Measurements from ENCODE around the gene NOM1. TPM values are rescaled to one million over a fixed set of nuclear protein-coding genes. Genes with fewer than 3 reads are reported as not detected.
"Not testable (repeated sequence)": the region's sequence is repeated elsewhere in the genome, so short reads cannot be mapped to it uniquely, and the experiment has no call there.

Gene NOM1
- polyA plus RNA-seq, 2 of the 4 experiments (the other 2 are of a cell fraction): 15.5 to 17.7 TPM

DNA sequence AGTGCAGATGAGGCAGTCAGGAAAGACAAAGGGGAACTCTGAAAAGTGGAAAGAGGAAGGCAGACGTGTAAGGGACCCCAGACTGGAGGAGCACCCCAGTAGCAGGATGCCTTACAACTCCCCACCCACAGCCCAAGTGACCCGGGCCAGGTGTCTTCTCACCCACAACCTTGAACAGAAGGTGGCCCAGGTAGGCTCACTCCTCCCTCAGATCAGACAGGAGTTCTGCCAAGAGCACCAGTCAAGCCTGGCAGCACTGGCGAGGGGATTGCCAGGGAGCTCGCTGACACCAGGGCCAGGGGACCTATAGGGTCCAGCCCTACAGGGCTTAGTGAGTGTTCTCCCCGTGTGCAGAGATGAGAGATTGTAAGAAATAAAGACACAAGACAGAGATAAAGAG is 29.4 kb upstream of the NOM1 start:
- ChIA-PET POLR2A (no interaction called here), CTCF (interaction anchor here (0.6 kb wide), 1 partner anchor 273 kb away, joined by 3 read pairs; no protein-coding TSS in a partner anchor)
- Histone ChIP-seq H3K4me3 (no peak overlapping the region), H3K4me2 (no peak overlapping the region), H3K4me1 (no peaks in the 10 kb centered on the region), H3K9me3 (no peaks in the 10 kb centered on the region), H3K27ac (no peak overlapping the region)
- ATAC-seq (no peak), FAIRE-seq (no peak), DNase-seq (ENCODE audit: low read depth in 1 of 2, low spot score in 1 of 2) (no peak)
- no peak for TF ChIP-seq ELK1 (IDR thresholded peaks at IDR 0.05; ENCODE audit: low read depth, low read length)
- no peak for TF ChIP-seq CBX8 (IDR thresholded peaks at IDR 0.05)
- TF ChIP-seq RCOR1 (IDR thresholded peaks at IDR 0.05; ENCODE audit: low read depth, low read length): no peak
- no peak for TF ChIP-seq MAFK (IDR thresholded peaks at IDR 0.05; ENCODE audit: partially characterized antibody)
- no peak for TF ChIP-seq EHMT2 (IDR thresholded peaks at IDR 0.05; ENCODE audit: low read depth)
- TF ChIP-seq JUNB (IDR thresholded peaks at IDR 0.05): no peak
- TF ChIP-seq POLR2AphosphoS2 (conservative IDR thresholded peaks at IDR 0.05; ENCODE audit: low read length): no peak
- TF ChIP-seq CHD2 (IDR thresholded peaks at IDR 0.05; ENCODE audit: low read length, partially characterized antibody): no peak
- no peak for TF ChIP-seq FOXS1 (CRISPR knock-in tag; IDR thresholded peaks at IDR 0.05)
- TF ChIP-seq TFCP2L1 (CRISPR knock-in tag; IDR thresholded peaks at IDR 0.05): no peak
- TF ChIP-seq EP300 (IDR thresholded peaks at IDR 0.05): no peak
- 40% methylated on average over 5 of the region's 5 CpGs for WGBS (ENCODE audit: missing lambda C conversion rate)

DNA sequence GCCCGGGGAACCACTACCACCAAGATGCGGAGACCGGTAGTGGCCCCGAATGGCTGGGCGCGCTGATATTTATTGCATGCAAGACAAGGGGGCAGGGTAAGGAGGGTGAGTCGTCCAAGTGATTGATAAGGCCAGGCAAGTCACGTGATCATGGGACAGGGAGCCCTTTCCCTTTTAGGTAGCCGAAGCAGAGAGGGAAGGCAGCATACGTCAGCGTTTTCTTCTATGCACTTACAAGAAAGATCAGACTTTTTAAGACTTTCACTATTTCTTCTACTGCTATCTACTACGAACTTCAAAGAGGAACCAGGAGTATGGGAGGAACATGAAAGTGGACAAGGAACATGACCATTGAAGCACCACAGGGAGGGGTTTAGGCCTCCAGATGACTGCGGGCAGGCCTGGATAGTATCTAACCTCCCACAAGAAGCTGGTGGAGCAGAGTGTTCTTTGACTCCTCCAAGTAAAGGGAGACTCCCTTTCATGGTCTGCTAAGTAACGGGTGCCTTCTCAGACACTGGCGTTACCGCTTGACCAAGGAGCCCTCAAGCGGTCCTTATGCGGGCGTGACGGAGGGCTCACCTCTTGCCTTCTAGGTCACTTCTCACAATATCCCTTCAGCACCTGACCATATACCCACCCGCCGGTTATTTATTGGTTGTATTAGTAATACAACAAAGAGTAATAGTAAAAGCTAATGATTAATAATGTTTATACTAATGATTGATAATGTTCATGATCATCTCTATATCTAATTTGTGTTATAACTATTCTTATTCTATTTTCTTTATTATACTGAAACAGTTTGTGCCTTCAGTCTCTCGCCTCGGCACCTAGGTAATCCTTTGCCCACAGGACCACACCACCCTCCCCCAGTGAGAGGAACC is 28.8 kb upstream of the NOM1 start:
- POLR2A ChIA-PET; H3K27ac ChIP-seq; H3K4me2 ChIP-seq; H3K4me3 ChIP-seq; FAIRE-seq; DNase-seq (ENCODE audit: low read depth in 1 of 2, low spot score in 1 of 2); ATAC-seq; H3K4me1 ChIP-seq; H3K9me3 ChIP-seq: not testable (repeated sequence)
- CTCF ChIA-PET: interaction anchor here (0.6 kb wide), 1 partner anchor 273 kb away, joined by 3 read pairs; no protein-coding TSS in a partner anchor
- 83% methylated on average over 24 of the region's 24 CpGs for WGBS (ENCODE audit: missing lambda C conversion rate)

DNA sequence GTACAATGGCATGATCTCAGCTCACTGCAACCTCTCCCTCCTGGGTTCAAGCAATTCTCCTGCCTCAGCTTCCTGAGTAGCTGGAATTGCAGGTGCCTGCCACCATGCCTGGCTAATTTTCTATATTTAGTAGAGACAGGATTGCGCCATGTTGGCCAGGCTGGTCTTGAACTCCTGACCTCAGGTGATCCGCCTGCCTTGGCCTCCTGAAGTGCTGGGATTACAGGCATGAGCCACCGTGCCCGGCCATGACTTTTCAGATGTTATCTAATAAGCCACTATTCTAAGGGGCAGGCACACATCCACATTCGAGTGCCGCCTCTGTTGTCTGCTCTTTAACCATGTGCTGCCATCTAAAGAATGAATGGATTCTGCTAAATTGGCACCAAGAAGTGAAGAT is 27.2 kb upstream of the NOM1 start:
- FAIRE-seq; H3K4me2 ChIP-seq; H3K4me3 ChIP-seq; POLR2A ChIA-PET; H3K9me3 ChIP-seq; DNase-seq (ENCODE audit: low read depth in 1 of 2, low spot score in 1 of 2); H3K4me1 ChIP-seq; H3K27ac ChIP-seq; ATAC-seq; CTCF ChIA-PET: not testable (repeated sequence)
- WGBS (ENCODE audit: missing lambda C conversion rate): 61% methylated on average over 6 of the region's 6 CpGs

DNA sequence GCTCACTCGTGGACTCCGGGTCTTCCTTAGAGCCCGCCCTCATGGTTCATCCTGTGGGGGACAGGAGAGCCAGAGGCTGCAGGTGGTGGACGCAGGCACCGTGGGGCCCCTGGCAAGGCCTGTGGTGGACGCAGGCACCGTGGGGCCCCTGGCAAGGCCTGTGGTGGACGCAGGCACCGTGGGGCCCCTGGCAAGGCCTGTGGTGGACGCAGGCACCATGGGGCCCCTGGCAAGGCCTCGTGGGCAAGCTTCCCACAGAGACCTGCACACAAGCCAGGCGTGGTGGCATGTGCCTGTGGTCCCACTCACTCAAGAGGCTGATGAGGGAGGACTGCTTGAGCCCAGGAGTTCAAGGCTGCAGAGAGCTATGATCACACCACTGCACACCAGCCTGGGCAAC is 23.7 kb upstream of the NOM1 start:
- H3K4me3 ChIP-seq; DNase-seq (ENCODE audit: low read depth in 1 of 2, low spot score in 1 of 2); H3K4me1 ChIP-seq; H3K9me3 ChIP-seq; H3K4me2 ChIP-seq; ATAC-seq; FAIRE-seq; CTCF ChIA-PET; POLR2A ChIA-PET; H3K27ac ChIP-seq: not testable (repeated sequence)
- WGBS (ENCODE audit: missing lambda C conversion rate): 68% methylated on average over 12 of the region's 12 CpGs

- Histone ChIP-seq H3K4me2 (no peak overlapping the region), H3K4me1 (peaks cover 7% of the 10 kb centered on the region), H3K9me3 (no peaks in the 10 kb centered on the region), H3K27ac (no peak overlapping the region), H3K4me3 (no peak overlapping the region)
- DNase-seq (ENCODE audit: low read depth in 1 of 2, low spot score in 1 of 2) (no peak), ATAC-seq (no peak), FAIRE-seq (no peak)
- ChIA-PET CTCF (interaction anchor here (0.6 to 0.7 kb wide), 2 partner anchors 17 to 1249 kb away, joined by 4 to 6 read pairs; no protein-coding TSS in a partner anchor), POLR2A (no interaction called here)
- WGBS (ENCODE audit: missing lambda C conversion rate): 73% methylated on average over 17 of the region's 17 CpGs
- TF ChIP-seq, protein P1, sequence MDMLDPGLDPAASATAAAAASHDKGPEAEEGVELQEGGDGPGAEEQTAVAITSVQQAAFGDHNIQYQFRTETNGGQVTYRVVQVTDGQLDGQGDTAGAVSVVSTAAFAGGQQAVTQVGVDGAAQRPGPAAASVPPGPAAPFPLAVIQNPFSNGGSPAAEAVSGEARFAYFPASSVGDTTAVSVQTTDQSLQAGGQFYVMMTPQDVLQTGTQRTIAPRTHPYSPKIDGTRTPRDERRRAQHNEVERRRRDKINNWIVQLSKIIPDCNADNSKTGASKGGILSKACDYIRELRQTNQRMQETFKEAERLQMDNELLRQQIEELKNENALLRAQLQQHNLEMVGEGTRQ (IDR thresholded peaks at IDR 0.05): no peak
- TF ChIP-seq E2F6 (IDR thresholded peaks at IDR 0.05; ENCODE audit: borderline replicate concordance, low read depth) (no peak), CEBPB (IDR thresholded peaks at IDR 0.05) (no peak)
These were observed 21.7 kb upstream of the NOM1 start for GRCh38 chr7:156927571-156928405.

All from A549 (cell line).